22Rv1 (cell line): ENCODE measurements around the gene RAB7A.

ENCODE experiments used
- ZFX ChIP-seq: fragments of 450-650 bp; IDR thresholded peaks from 2 replicates; pipeline ENCODE4 v1.6.1; 2017; ENCODE audit warnings: antibody characterized with exemption, borderline replicate concordance
- TF ChIP-seq, protein P1 (sequence below): fragments of 450-650 bp; IDR thresholded peaks from 2 replicates; pipeline ENCODE4 v1.5.1; 2017; ENCODE audit warnings: mild to moderate bottlenecking

DNA sequence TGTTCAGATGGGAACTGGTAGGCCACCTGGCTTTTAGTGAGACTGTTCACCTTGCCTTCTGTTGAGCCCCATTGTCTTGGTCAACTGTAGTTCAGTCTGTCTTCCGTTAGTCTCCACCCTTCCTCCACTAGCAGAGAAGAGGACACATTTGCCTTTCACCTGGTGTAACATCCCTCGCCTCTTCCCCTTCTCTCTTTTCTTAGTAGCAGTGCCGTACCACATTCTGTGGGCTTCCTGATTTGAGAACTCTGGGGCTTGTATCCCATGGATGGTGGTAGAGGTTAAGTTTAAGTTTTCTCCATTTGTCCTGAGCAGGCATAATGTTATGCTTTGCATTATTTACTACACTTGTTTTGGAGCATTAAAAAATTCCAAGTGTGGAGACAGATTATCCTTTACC, 49.3 kb downstream of the RAB7A start:
- TF ChIP-seq, protein P1, sequence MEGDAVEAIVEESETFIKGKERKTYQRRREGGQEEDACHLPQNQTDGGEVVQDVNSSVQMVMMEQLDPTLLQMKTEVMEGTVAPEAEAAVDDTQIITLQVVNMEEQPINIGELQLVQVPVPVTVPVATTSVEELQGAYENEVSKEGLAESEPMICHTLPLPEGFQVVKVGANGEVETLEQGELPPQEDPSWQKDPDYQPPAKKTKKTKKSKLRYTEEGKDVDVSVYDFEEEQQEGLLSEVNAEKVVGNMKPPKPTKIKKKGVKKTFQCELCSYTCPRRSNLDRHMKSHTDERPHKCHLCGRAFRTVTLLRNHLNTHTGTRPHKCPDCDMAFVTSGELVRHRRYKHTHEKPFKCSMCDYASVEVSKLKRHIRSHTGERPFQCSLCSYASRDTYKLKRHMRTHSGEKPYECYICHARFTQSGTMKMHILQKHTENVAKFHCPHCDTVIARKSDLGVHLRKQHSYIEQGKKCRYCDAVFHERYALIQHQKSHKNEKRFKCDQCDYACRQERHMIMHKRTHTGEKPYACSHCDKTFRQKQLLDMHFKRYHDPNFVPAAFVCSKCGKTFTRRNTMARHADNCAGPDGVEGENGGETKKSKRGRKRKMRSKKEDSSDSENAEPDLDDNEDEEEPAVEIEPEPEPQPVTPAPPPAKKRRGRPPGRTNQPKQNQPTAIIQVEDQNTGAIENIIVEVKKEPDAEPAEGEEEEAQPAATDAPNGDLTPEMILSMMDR, result no peak
- TF ChIP-seq ZFX, result no peak
